Measurements from ENCODE around the gene CEP89.

CEP89 gene

GRCh38 chr19:32831611-32832010, 140.1 kb downstream of the CEP89 start:
- no peak for DNase-seq

- DNase-seq: no peak
Measured at GRCh38 chr19:32830231-32831014, 141.3 kb downstream of the CEP89 start.

- DNase-seq: no peak
Measured at GRCh38 chr19:32829345-32829896, 142.3 kb downstream of the CEP89 start.

GRCh38 chr19:32828643-32829344, 143.0 kb downstream of the CEP89 start:
- DNase-seq: no peak

GRCh38 chr19:32828139-32828538, 143.6 kb downstream of the CEP89 start:
- no peak for DNase-seq
